ENCODE data around the gene MYCBP2.

DNA sequence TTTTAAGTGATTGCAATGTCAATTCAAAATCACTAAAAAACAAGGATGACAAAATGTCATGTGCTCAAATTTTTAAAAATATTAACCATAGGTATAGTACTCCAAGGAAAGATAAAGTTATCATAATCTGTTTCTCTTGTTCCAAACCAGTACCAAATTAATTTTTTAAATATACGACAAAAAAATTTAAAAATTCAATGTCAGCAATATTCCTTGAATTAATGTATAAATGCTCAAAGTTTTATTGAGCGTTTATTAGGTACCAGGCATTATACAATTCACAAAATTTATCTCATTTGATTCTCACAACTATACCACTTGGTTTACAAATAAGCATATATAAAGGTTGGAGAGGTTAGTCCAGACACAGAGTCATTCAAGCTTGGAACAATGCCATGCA lies 64.7 kb downstream of the MYCBP2 start:
- TF ChIP-seq, protein P1, sequence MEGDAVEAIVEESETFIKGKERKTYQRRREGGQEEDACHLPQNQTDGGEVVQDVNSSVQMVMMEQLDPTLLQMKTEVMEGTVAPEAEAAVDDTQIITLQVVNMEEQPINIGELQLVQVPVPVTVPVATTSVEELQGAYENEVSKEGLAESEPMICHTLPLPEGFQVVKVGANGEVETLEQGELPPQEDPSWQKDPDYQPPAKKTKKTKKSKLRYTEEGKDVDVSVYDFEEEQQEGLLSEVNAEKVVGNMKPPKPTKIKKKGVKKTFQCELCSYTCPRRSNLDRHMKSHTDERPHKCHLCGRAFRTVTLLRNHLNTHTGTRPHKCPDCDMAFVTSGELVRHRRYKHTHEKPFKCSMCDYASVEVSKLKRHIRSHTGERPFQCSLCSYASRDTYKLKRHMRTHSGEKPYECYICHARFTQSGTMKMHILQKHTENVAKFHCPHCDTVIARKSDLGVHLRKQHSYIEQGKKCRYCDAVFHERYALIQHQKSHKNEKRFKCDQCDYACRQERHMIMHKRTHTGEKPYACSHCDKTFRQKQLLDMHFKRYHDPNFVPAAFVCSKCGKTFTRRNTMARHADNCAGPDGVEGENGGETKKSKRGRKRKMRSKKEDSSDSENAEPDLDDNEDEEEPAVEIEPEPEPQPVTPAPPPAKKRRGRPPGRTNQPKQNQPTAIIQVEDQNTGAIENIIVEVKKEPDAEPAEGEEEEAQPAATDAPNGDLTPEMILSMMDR (IDR thresholded peaks at IDR 0.05), result no peak
- no peak for TF ChIP-seq POLR2AphosphoS5 (IDR thresholded peaks at IDR 0.05; ENCODE audit: insufficient read depth in 1 of 2, low read depth in 1 of 2)
- TF ChIP-seq POLR2A (IDR thresholded peaks at IDR 0.05), result no peak

All from vagina (tissue), 2 donors.